SIG-M5 treated with dmso at 0.1 percent for 504 hours (cell line): Measurements from ENCODE around the gene HSPB6.
"Not testable (repeated sequence)": the region's sequence is repeated elsewhere in the genome, so short reads cannot be mapped to it uniquely, and the experiment has no call there.

Source experiments
- DNase-seq: peaks from one replicate; lab custom pipeline; 2025; ENCODE audit not compliant: unreplicated experiment; lab: John Stamatoyannopoulos, UW

Gene HSPB6

GRCh38 chr19:35786299-35787160 lies 29.7 kb upstream of the HSPB6 start:
- DNase-seq, result no peak

- no peak for DNase-seq
Observed at GRCh38 chr19:35785339-35785627, 28.5 kb upstream of the HSPB6 start.

GRCh38 chr19:35784503-35785338 lies 27.9 kb upstream of the HSPB6 start:
- no peak for DNase-seq

- no peak for DNase-seq
Observed at GRCh38 chr19:35783469-35784434, 26.9 kb upstream of the HSPB6 start.

GRCh38 chr19:35782589-35782988 lies 25.8 kb upstream of the HSPB6 start:
- DNase-seq, result no peak

GRCh38 chr19:35781650-35782049 lies 24.8 kb upstream of the HSPB6 start:
- DNase-seq, result no peak

GRCh38 chr19:35780717-35781116 lies 23.9 kb upstream of the HSPB6 start:
- no peak for DNase-seq

- DNase-seq, result no peak
Observed at GRCh38 chr19:35780058-35780457, 23.2 kb upstream of the HSPB6 start.

GRCh38 chr19:35779033-35779432 lies 22.2 kb upstream of the HSPB6 start:
- DNase-seq, result no peak

GRCh38 chr19:35777961-35778360 lies 21.1 kb upstream of the HSPB6 start:
- DNase-seq, result no peak

- DNase-seq, result no peak
Observed at GRCh38 chr19:35777086-35777841, 20.4 kb upstream of the HSPB6 start.

GRCh38 chr19:35776102-35776788 lies 19.4 kb upstream of the HSPB6 start:
- no peak for DNase-seq

- peak; percentile 94 for DNase-seq
Observed at GRCh38 chr19:35775298-35776101, 18.7 kb upstream of the HSPB6 start, which contains the start of gene ARHGAP33. Gene ARHGAP33, plus strand, starts transcription at chr19:35775564. Its CDS starts 95 bp downstream, at chr19:35775659.

GRCh38 chr19:35775046-35775297 lies 18.1 kb upstream of the HSPB6 start:
- DNase-seq, result no peak

- no peak for DNase-seq
Observed at GRCh38 chr19:35774274-35775045, 17.6 kb upstream of the HSPB6 start.

- no peak for DNase-seq
Observed at GRCh38 chr19:35773020-35773806, 16.4 kb upstream of the HSPB6 start.

GRCh38 chr19:35772362-35772761 lies 15.5 kb upstream of the HSPB6 start:
- DNase-seq, result not testable (repeated sequence)

GRCh38 chr19:35768082-35768421 lies 11.2 kb upstream of the HSPB6 start:
- no peak for DNase-seq
